NOMO-1 treated with dmso at 0.1 percent for 144 hours (cell line): ENCODE data around the gene GKN1.

Source experiments
- DNase-seq: peaks from one replicate; lab custom pipeline; 2025; ENCODE audit not compliant: unreplicated experiment; lab: John Stamatoyannopoulos, UW

GKN1 gene

GRCh38 chr2:68959001-68959400 is 15.4 kb upstream of the GKN1 start:
- no peak for DNase-seq

- no peak for DNase-seq
Measured at GRCh38 chr2:68961380-68961779, 13.1 kb upstream of the GKN1 start.

GRCh38 chr2:68964282-68964681 is 10.2 kb upstream of the GKN1 start:
- no peak for DNase-seq

- DNase-seq: no peak
Measured at GRCh38 chr2:68968221-68968620, 6.2 kb upstream of the GKN1 start.

GRCh38 chr2:68969736-68970490 is 4.5 kb upstream of the GKN1 start:
- DNase-seq: no peak

- DNase-seq: no peak
Measured at GRCh38 chr2:68970566-68971265, 3.7 kb upstream of the GKN1 start.

GRCh38 chr2:68971591-68972231 is 2.7 kb upstream of the GKN1 start:
- DNase-seq: no peak

GRCh38 chr2:68974946-68975665 is 670 bp downstream of the GKN1 start:
- no peak for DNase-seq

GRCh38 chr2:68975844-68976243 is 1.4 kb downstream of the GKN1 start:
- DNase-seq: no peak

- DNase-seq: no peak
Measured at GRCh38 chr2:68977453-68977852, 3.0 kb downstream of the GKN1 start.

- DNase-seq: no peak
Measured at GRCh38 chr2:68978098-68978497, 3.7 kb downstream of the GKN1 start.

- DNase-seq: no peak
Measured at GRCh38 chr2:68980956-68981355, 6.5 kb downstream of the GKN1 start.

- no peak for DNase-seq
Measured at GRCh38 chr2:68987021-68987503, 12.6 kb downstream of the GKN1 start.

- DNase-seq: no peak
Measured at GRCh38 chr2:68989035-68989434, 14.6 kb downstream of the GKN1 start.

- DNase-seq: no peak
Measured at GRCh38 chr2:68992341-68992740, 17.9 kb downstream of the GKN1 start.

GRCh38 chr2:68992933-68993332 is 18.5 kb downstream of the GKN1 start:
- DNase-seq: no peak

- no peak for DNase-seq
Measured at GRCh38 chr2:68993660-68994059, 19.2 kb downstream of the GKN1 start.

GRCh38 chr2:68994864-68995263 is 20.4 kb downstream of the GKN1 start:
- DNase-seq: no peak

- no peak for DNase-seq
Measured at GRCh38 chr2:68995916-68996315, 21.5 kb downstream of the GKN1 start.

GRCh38 chr2:68997401-68997800 is 23.0 kb downstream of the GKN1 start:
- no peak for DNase-seq

GRCh38 chr2:69001879-69002278 is 27.4 kb downstream of the GKN1 start:
- DNase-seq: no peak
